ENCODE measurements around the gene TIAL1. TPM values are rescaled to one million over a fixed set of nuclear protein-coding genes. Genes with fewer than 3 reads are reported as not detected.
"Not testable (repeated sequence)": the region's sequence is repeated elsewhere in the genome, so short reads cannot be mapped to it uniquely, and the experiment has no call there.

TIAL1 gene
- total and polyA plus RNA-seq, 3 donors from 2014 or later, result 71.0 to 104 (median 82.3) TPM

GRCh38 chr10:119620241-119621077, 23.7 kb upstream of the TIAL1 start:
- DNase-seq, result no peak
- H3K27ac ChIP-seq, result no peak overlapping the region
- 75 to 85% methylated on average over 10 of the region's 10 CpGs for WGBS, 2 donors
- H3K27me3 ChIP-seq, result no peaks in the 10 kb centered on the region
- no peaks in the 10 kb centered on the region for H3K9me3 ChIP-seq
- no peak for TF ChIP-seq POLR2A (IDR thresholded peaks at IDR 0.05)
- H3K36me3 ChIP-seq (ENCODE audit: low read depth, missing control alignments), result no peaks in the 10 kb centered on the region
- H3K4me3 ChIP-seq, result no peak overlapping the region
- intact Hi-C loops (cut with DNase I; ENCODE audit: low total_unique reads), result no loop called here
- H3K4me1 ChIP-seq, result peaks cover 7% of the 10 kb centered on the region

- DNase-seq; H3K9me3 ChIP-seq; H3K27me3 ChIP-seq; H3K27ac ChIP-seq; H3K4me3 ChIP-seq; intact Hi-C loops (cut with DNase I; ENCODE audit: low total_unique reads); H3K36me3 ChIP-seq (ENCODE audit: low read depth, missing control alignments); H3K4me1 ChIP-seq: not testable (repeated sequence)
- 95 to 100% methylated on average over 8 of the region's 8 CpGs for whole genome bisulfite sequencing, 2 donors
Measured at GRCh38 chr10:119619811-119620210, 23.0 kb upstream of the TIAL1 start.

- intact Hi-C loops (cut with DNase I; ENCODE audit: low total_unique reads), result no loop called here
- 45 to 74% methylated on average over 2 of the region's 2 CpGs for WGBS, 2 donors
- no peak for DNase-seq
- Histone ChIP-seq H3K4me3 (no peak overlapping the region), H3K36me3 (ENCODE audit: low read depth, missing control alignments) (no peaks in the 10 kb centered on the region), H3K4me1 (peaks cover 7% of the 10 kb centered on the region), H3K27me3 (no peaks in the 10 kb centered on the region), H3K27ac (no peak overlapping the region), H3K9me3 (no peaks in the 10 kb centered on the region)
- TF ChIP-seq CTCF (IDR thresholded peaks at IDR 0.05) (no peak), POLR2A (IDR thresholded peaks at IDR 0.05) (no peak)
Measured at GRCh38 chr10:119619215-119619614, 22.5 kb upstream of the TIAL1 start.

GRCh38 chr10:119616882-119617570, 20.3 kb upstream of the TIAL1 start:
- no peak for DNase-seq
- 54 to 77% methylated on average over 13 of the region's 13 CpGs for WGBS, 2 donors
- intact Hi-C loops (cut with DNase I; ENCODE audit: low total_unique reads), result no loop called here
- TF ChIP-seq POLR2A (IDR thresholded peaks at IDR 0.05) (no peak), CTCF (IDR thresholded peaks at IDR 0.05) (peak in 1 of 3 experiments; percentile 23)
- Histone ChIP-seq H3K9me3 (no peaks in the 10 kb centered on the region), H3K4me3 (no peak overlapping the region), H3K4me1 (peaks cover 7% of the 10 kb centered on the region), H3K27ac (no peak overlapping the region), H3K36me3 (ENCODE audit: low read depth, missing control alignments) (no peaks in the 10 kb centered on the region), H3K27me3 (no peaks in the 10 kb centered on the region)

- H3K27ac ChIP-seq, result no peak overlapping the region
- H3K4me1 ChIP-seq, result no peaks in the 10 kb centered on the region
- no peaks in the 10 kb centered on the region for H3K27me3 ChIP-seq
- TF ChIP-seq CTCF (IDR thresholded peaks at IDR 0.05) (no peak), POLR2A (IDR thresholded peaks at IDR 0.05) (no peak)
- WGBS, 2 donors, result 93 to 94% methylated on average over 5 of the region's 5 CpGs
- H3K36me3 ChIP-seq (ENCODE audit: low read depth, missing control alignments), result no peaks in the 10 kb centered on the region
- DNase-seq, result no peak
- intact Hi-C loops (cut with DNase I; ENCODE audit: low total_unique reads), result no loop called here
- no peaks in the 10 kb centered on the region for H3K9me3 ChIP-seq
- no peak overlapping the region for H3K4me3 ChIP-seq
Measured at GRCh38 chr10:119614686-119615085, 17.9 kb upstream of the TIAL1 start.

All from testis (tissue), 3 donors.